HepG2 (cell line): Measurements from ENCODE around the gene LMAN1L. TPM values are rescaled to one million over a fixed set of nuclear protein-coding genes. Genes with fewer than 3 reads are reported as not detected.
A peak's percentile ranks its signal among the peaks of the same experiment; 100 is the strongest.

Experiments
- ATAC-seq: fragments of 200-7000 bp; cut with Tn5 transposase; 3 replicates; pipeline ENCODE4 v1.9.1; 2020; ENCODE audit warnings: mild to moderate bottlenecking, moderate library complexity
- BruUV-seq: library from RNA; stranded (reverse); fragments of 400-500 nt; replicated peaks from 2 replicates; lab custom pipeline; 2021; lab: Mats Ljungman, UMichigan
- CTCF ChIA-PET: fragments of 300-600 bp; formaldehyde crosslinking; extraction: SDS; loops from one replicate; lab custom pipeline; 2021; ENCODE audit warnings: low total read pairs, inconsistent platforms, low intra/inter-chr PET ratio; lab: Yijun Ruan, JAX
- POLR2A ChIA-PET: fragments of 350-600 bp; sonication (Branson Sonifier 250); formaldehyde crosslinking; loops from one replicate; lab custom pipeline; 2020; ENCODE audit warnings: antibody characterized with exemption, inconsistent platforms; lab: Yijun Ruan, JAX
- DNase-seq: peaks from one replicate; pipeline ENCODE4 v3.0.0-alpha.2; 2015; ENCODE audit warnings: low spot score
- FAIRE-seq: peaks from 3 replicates; lab custom pipeline; 2011; peaks lifted over from hg19 to GRCh38; lab: Jason Lieb, UNC
- H2AFZ ChIP-seq: one replicate; pipeline ENCODE4 v1.6.1; 2011; ENCODE audit warnings: low read length, inconsistent platforms
- H3K27ac ChIP-seq: fragments of 300-600 bp; 3 replicates; pipeline ENCODE4 v1.8.0; 2011; ENCODE audit warnings: mixed run types, mild to moderate bottlenecking, mixed read lengths, low read length, inconsistent platforms; ENCODE audit not compliant: insufficient read depth; ENCODE audit errors: extremely low read length
- H3K27me3 ChIP-seq, 2 experiments: fragments of 200-600 bp in 1 of 2; 2 replicates in 1 of 2; 3 replicates in 1 of 2; pipeline versions ENCODE4 v1.6.0 to v1.8.0; 2011; ENCODE audit warnings: low read length in 2 of 2, mild to moderate bottlenecking in 2 of 2, moderate library complexity in 2 of 2, inconsistent platforms in 1 of 2; ENCODE audit not compliant: insufficient read depth in 2 of 2, control insufficient read depth in 1 of 2
- H3K36me3 ChIP-seq, 2 experiments: fragments of 200-600 bp in 1 of 2; replicated peaks in 1 of 2; 2 replicates in 1 of 2; 3 replicates in 1 of 2; pipeline versions ENCODE4 v1.5.1 to v1.8.0; 2011; ENCODE audit warnings: low read length in 2 of 2, inconsistent platforms in 1 of 2; ENCODE audit not compliant: insufficient read depth in 2 of 2, control insufficient read depth in 1 of 2
- H3K4me1 ChIP-seq: 2 replicates; pipeline ENCODE4 v1.5.1; 2012; ENCODE audit warnings: low read length, inconsistent platforms; ENCODE audit not compliant: insufficient read depth
- H3K4me2 ChIP-seq: 2 replicates; pipeline ENCODE4 v1.6.0; 2011; ENCODE audit warnings: low read depth, low read length, inconsistent platforms
- H3K4me3 ChIP-seq, 3 experiments: fragments of 200-600 bp in 1 of 3; sonication (generic), shearing (Covaris generic) in 1 of 3; replicated peaks in 1 of 3; 2 replicates each; pipeline ENCODE4 v1.5.1; 2011 to 2016; ENCODE audit warnings: low read length in 3 of 3, inconsistent platforms in 2 of 3, low read depth in 2 of 3, mild to moderate bottlenecking in 2 of 3, control low read depth in 1 of 3, mixed read lengths in 1 of 3; ENCODE audit not compliant: insufficient read depth in 1 of 3
- H3K79me2 ChIP-seq: one replicate; pipeline ENCODE4 v1.6.1; 2011; ENCODE audit warnings: low read length, inconsistent platforms; ENCODE audit not compliant: insufficient read depth
- H3K9ac ChIP-seq: 2 replicates; pipeline ENCODE4 v1.6.0; 2011; ENCODE audit warnings: mild to moderate bottlenecking, low read depth, low read length, inconsistent platforms; ENCODE audit not compliant: insufficient read depth
- H3K9me3 ChIP-seq: 2 replicates; pipeline ENCODE4 v1.5.1; 2012; ENCODE audit warnings: mild to moderate bottlenecking, low read length
- H4K20me1 ChIP-seq: 2 replicates; pipeline ENCODE4 v1.6.0; 2011; ENCODE audit warnings: inconsistent platforms, mild to moderate bottlenecking, low read length, moderate library complexity; ENCODE audit not compliant: insufficient read depth
- HIVEP1 ChIP-seq: sonication (generic); formaldehyde crosslinking; IDR thresholded peaks from 2 replicates; pipeline ENCODE4 v1.4.0; 2020; ENCODE audit warnings: mild to moderate bottlenecking, missing genetic modification reagents
- HNRNPUL1 ChIP-seq: fragments of 200-400 bp; formaldehyde crosslinking; IDR thresholded peaks from 2 replicates; pipeline ENCODE4 v1.6.1; 2017; ENCODE audit warnings: low read depth, mild to moderate bottlenecking, low read length, moderate library complexity
- HOXA5 ChIP-seq: sonication (generic); formaldehyde crosslinking; IDR thresholded peaks from 2 replicates; pipeline ENCODE4 v1.4.0; 2020; ENCODE audit warnings: missing genetic modification reagents
- KLF11 ChIP-seq: IDR thresholded peaks from 2 replicates; pipeline ENCODE4 v1.6.1; 2016; ENCODE audit warnings: missing compliant biosample characterization
- MXD3 ChIP-seq: IDR thresholded peaks from 2 replicates; pipeline ENCODE4 v1.6.1; 2016; ENCODE audit warnings: mild to moderate bottlenecking, missing biosample characterization, missing genetic modification reagents
- NFKB2 ChIP-seq: sonication (generic); formaldehyde crosslinking; IDR thresholded peaks from 2 replicates; pipeline ENCODE4 v1.4.0; 2020; ENCODE audit warnings: missing genetic modification reagents, borderline replicate concordance
- NKX3-1 ChIP-seq: sonication (generic); formaldehyde crosslinking; IDR thresholded peaks from 2 replicates; pipeline ENCODE4 v1.5.0; 2020; ENCODE audit warnings: missing genetic modification reagents
- PCBP2 ChIP-seq: fragments of 200-400 bp; formaldehyde crosslinking; optimal IDR thresholded peaks from 2 replicates; pipeline ENCODE3; 2018; ENCODE audit warnings: low read length, low read depth; ENCODE audit not compliant: poor library complexity, severe bottlenecking
- PHF20 ChIP-seq: sonication (generic); formaldehyde crosslinking; IDR thresholded peaks from 2 replicates; pipeline ENCODE4 v1.5.0; 2020; ENCODE audit warnings: mild to moderate bottlenecking, missing genetic modification reagents
- ZNF264 ChIP-seq: sonication (generic); formaldehyde crosslinking; IDR thresholded peaks from 2 replicates; pipeline ENCODE4 v1.4.0; 2020; ENCODE audit warnings: missing genetic modification reagents
- ZNF407 ChIP-seq: sonication (generic); formaldehyde crosslinking; IDR thresholded peaks from one replicate; pipeline ENCODE4 v1.5.1; 2020; ENCODE audit warnings: mild to moderate bottlenecking, missing genetic modification reagents; ENCODE audit errors: not compliant biosample characterization
- ZNF563 ChIP-seq: sonication (generic); formaldehyde crosslinking; IDR thresholded peaks from 2 replicates; pipeline ENCODE4 v1.8.0; 2022; ENCODE audit warnings: mild to moderate bottlenecking, moderate library complexity, missing genetic modification reagents
- ZNF567 ChIP-seq: sonication (generic); formaldehyde crosslinking; IDR thresholded peaks from 2 replicates; pipeline ENCODE4 v1.8.1; 2023; ENCODE audit warnings: mild to moderate bottlenecking, missing genetic modification reagents, borderline replicate concordance
- ZNF670 ChIP-seq: sonication (generic); formaldehyde crosslinking; IDR thresholded peaks from 2 replicates; pipeline ENCODE4 v1.8.0; 2022; ENCODE audit warnings: mild to moderate bottlenecking, missing genetic modification reagents, borderline replicate concordance
- ZNF83 ChIP-seq: sonication (generic); formaldehyde crosslinking; IDR thresholded peaks from 2 replicates; pipeline ENCODE4 v1.4.0; 2020; ENCODE audit warnings: missing genetic modification reagents, mild to moderate bottlenecking, borderline replicate concordance
- WGBS: methylation state at CpG from one replicate; pipeline ENCODE4 v1.1.6; 2017; ENCODE audit warnings: low lambda C conversion rate; 5-methylcytosine and 5-hydroxymethylcytosine counted together
- in situ Hi-C: cut with HindIII; loops from 2 replicates; pipeline ENCODE4 v1.10.0; 2017; ENCODE audit warnings: low pct_unique_long_range_greater_than_20kb; ENCODE audit not compliant: extremely low pct_ligation_motif_present
- intact Hi-C: fragments of 100-400 bp; cut with micrococcal nuclease; formaldehyde crosslinking; loops from one replicate; pipeline ENCODE4 v1.10.0; 2022; ENCODE audit not compliant: unreplicated experiment
- polyA plus RNA-seq, 8 experiments: library from polyadenylated mRNA; depleted of rRNA in 3 of 8; stranded (reverse) in 7 of 8; unstranded in 1 of 8; fragments of >200 nt; fragmentation: Illumina TruSeq in 4 of 8; extraction: Trizol in 4 of 8; gene quantifications; 2 replicates each; pipeline versions ENCODE4 v1.2.1 to v1.2.3, GENCODE V29; 2011 to 2016; ENCODE audit warnings: low read depth in 4 of 8, missing spikeins in 1 of 8, mixed read lengths in 1 of 8; ENCODE audit not compliant: insufficient read depth in 1 of 8
- total RNA-seq, 5 experiments: library from RNA; depleted of rRNA; stranded (reverse); fragments of >200 nt; fragmentation: Illumina TruSeq; extraction: Trizol; gene quantifications; 2 replicates each; pipeline ENCODE4 v1.2.3, GENCODE V29; 2016; ENCODE audit warnings: low read depth in 1 of 5
- TF ChIP-seq, protein P1 (sequence below): sonication (generic); formaldehyde crosslinking; IDR thresholded peaks from 2 replicates; pipeline ENCODE4 v1.8.1; 2023; ENCODE audit warnings: mild to moderate bottlenecking, missing genetic modification reagents

The LMAN1L gene
- total and polyA plus RNA-seq, 2 of the 13 experiments (the other 11 are each of a cell fraction or from before 2014, with no cell fraction given), result not detected

DNA sequence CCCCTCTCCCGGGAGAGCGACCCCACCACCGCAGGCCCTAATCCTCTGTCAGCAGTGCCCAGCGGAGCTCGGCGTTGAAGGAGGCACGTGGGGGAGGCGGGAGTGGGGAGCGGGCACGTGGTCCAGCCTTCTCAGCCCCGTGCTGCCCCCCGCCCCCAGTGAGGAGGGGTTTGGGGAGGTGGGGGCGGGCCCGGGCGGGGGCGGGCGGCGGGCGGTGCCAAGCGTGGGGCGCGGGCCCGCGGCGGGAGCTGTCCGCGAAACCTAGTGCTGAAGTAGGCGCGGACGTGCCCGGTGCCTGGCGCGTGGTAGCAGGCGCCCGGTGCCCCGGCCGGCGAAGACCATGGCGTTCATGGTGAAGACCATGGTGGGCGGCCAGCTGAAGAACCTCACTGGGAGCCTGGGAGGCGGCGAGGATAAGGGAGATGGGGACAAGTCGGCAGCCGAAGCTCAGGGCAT lies 13.8 kb downstream of the LMAN1L start, which contains the start of gene CPLX3:
Gene CPLX3 (plus strand): TSS at position 264 of the 456 bp plus-strand sequence. CDS start 77 bp downstream, at position 341.
- Histone ChIP-seq H3K4me2 (no peak within 1 kb of the TSS), H3K36me3 (no peaks in the 10 kb centered on the region), H3K79me2 (no peaks in the 10 kb centered on the region), H3K4me3 (peak within 1 kb of the TSS in 1 of 3 experiments; percentile 16; a peak in 1 of 6 replicates), H4K20me1 (no peaks in the 10 kb centered on the region; the same call in 1 of the 2 replicates), H3K27ac (no peak within 1 kb of the TSS), H3K27me3 (peaks cover 5 to 62% of the 10 kb centered on the region in 2 experiments; a peak in 4 of 5 replicates), H3K9ac (no peak within 1 kb of the TSS), H2AFZ (no peak within 1 kb of the TSS), H3K4me1 (peaks cover 2% of the 10 kb centered on the region), H3K9me3 (no peaks in the 10 kb centered on the region)
- BruUV-seq, result no TSS peak
- peak; percentile 36; the same call in 2 of the 3 replicates for ATAC-seq
- 22% methylated on average over 21 of the region's 44 CpGs for WGBS
- in situ Hi-C loops, result no loop called here
- DNase-seq, result no peak
- POLR2A ChIA-PET, result no interaction called here
- FAIRE-seq, result no peak
- CTCF ChIA-PET, result no interaction called here
- intact Hi-C loops, result no loop called here
- no peak for TF ChIP-seq ZNF567 (CRISPR knock-in tag)
- no peak for TF ChIP-seq PHF20 (CRISPR knock-in tag)
- no peak for TF ChIP-seq HIVEP1 (CRISPR knock-in tag)
- TF ChIP-seq, protein P1, sequence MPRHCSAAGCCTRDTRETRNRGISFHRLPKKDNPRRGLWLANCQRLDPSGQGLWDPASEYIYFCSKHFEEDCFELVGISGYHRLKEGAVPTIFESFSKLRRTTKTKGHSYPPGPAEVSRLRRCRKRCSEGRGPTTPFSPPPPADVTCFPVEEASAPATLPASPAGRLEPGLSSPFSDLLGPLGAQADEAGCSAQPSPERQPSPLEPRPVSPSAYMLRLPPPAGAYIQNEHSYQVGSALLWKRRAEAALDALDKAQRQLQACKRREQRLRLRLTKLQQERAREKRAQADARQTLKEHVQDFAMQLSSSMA (CRISPR knock-in tag), result no peak
- peak; percentile 47; the same call in 1 of the 2 replicates for TF ChIP-seq HOXA5 (CRISPR knock-in tag)
- no peak for TF ChIP-seq MXD3
- TF ChIP-seq NFKB2 (CRISPR knock-in tag), result peak; percentile 49; the same call in 1 of the 2 replicates
- no peak for TF ChIP-seq ZNF407 (CRISPR knock-in tag)
- 0 out of 2 replicates have a peak, but pooled peaks have one; percentile 32 for TF ChIP-seq NKX3-1 (CRISPR knock-in tag)
- TF ChIP-seq ZNF83 (CRISPR knock-in tag), result no peak
- TF ChIP-seq ZNF563 (CRISPR knock-in tag), result no peak
- TF ChIP-seq PCBP2, result no peak
- no peak for TF ChIP-seq ZNF264 (CRISPR knock-in tag)
- TF ChIP-seq HNRNPUL1, result no peak
- no peak for TF ChIP-seq ZNF670
- TF ChIP-seq KLF11 (CRISPR knock-in tag), result no peak
